SK-N-SH (cell line): Measurements from ENCODE around the gene APEH. TPM values are rescaled to one million over a fixed set of nuclear protein-coding genes. Genes with fewer than 3 reads are reported as not detected.

Experiments
- CTCF ChIA-PET: fragments of 300-600, 350-600 bp; formaldehyde crosslinking; extraction: SDS; loops from one replicate; lab custom pipeline; 2021; lab: Yijun Ruan, JAX
- POLR2A ChIA-PET: fragments of 350-600 bp; sonication (Branson Sonifier 250); formaldehyde crosslinking; extraction: SDS; loops from one replicate; lab custom pipeline; 2020; ENCODE audit warnings: antibody characterized with exemption, inconsistent platforms; lab: Yijun Ruan, JAX
- DNase-seq: peaks from one replicate; pipeline ENCODE4 v3.0.0; 2012
- H2AFZ ChIP-seq: fragments of 200-600 bp; sonication (generic); 2 replicates; pipeline ENCODE4 v1.8.1; 2016; ENCODE audit warnings: antibody characterized with exemption, mild to moderate bottlenecking, low read depth
- H3F3A ChIP-seq: fragments of 200-600 bp; sonication (generic); replicated peaks from 2 replicates; pipeline ENCODE3; 2016; ENCODE audit warnings: antibody characterized with exemption, mild to moderate bottlenecking; ENCODE audit not compliant: insufficient read depth
- H3K27ac ChIP-seq, 2 experiments: fragments of 200-500 bp in 1 of 2; fragments of 200-600 bp in 1 of 2; sonication (Bioruptor generic) in 1 of 2; sonication (generic), shearing (Covaris generic) in 1 of 2; 2 replicates each; pipeline versions ENCODE4 v1.5.1 to v1.6.1; 2014 to 2016; ENCODE audit warnings: low read depth in 2 of 2, inconsistent platforms in 1 of 2, low read length in 1 of 2, mild to moderate bottlenecking in 1 of 2, mixed read lengths in 1 of 2
- H3K27me3 ChIP-seq: fragments of 200-600 bp; sonication (generic), shearing (Covaris generic); 2 replicates; pipeline ENCODE4 v1.6.1; 2016; ENCODE audit warnings: mixed run types; ENCODE audit not compliant: insufficient read depth
- H3K36me3 ChIP-seq, 2 experiments: fragments of 200-500 bp in 1 of 2; fragments of 200-600 bp in 1 of 2; sonication (Bioruptor generic) in 1 of 2; sonication (generic) in 1 of 2; replicated peaks in 1 of 2; 2 replicates each; pipeline versions ENCODE3 to v1.5.1; 2014 to 2016; ENCODE audit warnings: low read length in 1 of 2, mild to moderate bottlenecking in 1 of 2; ENCODE audit not compliant: insufficient read depth in 2 of 2, control insufficient read depth in 1 of 2
- H3K4me1 ChIP-seq, 2 experiments: fragments of 200-500 bp in 1 of 2; fragments of 200-600 bp in 1 of 2; sonication (Bioruptor generic) in 1 of 2; sonication (generic), shearing (Covaris generic) in 1 of 2; 2 replicates each; pipeline versions ENCODE4 v1.5.1 to v1.6.1; 2014 to 2016; ENCODE audit warnings: low read depth in 1 of 2, low read length in 1 of 2, mixed run types in 1 of 2; ENCODE audit not compliant: insufficient read depth in 2 of 2, control insufficient read depth in 1 of 2
- H3K4me2 ChIP-seq: fragments of 200-600 bp; sonication (generic), shearing (Covaris generic); 2 replicates; pipeline ENCODE4 v1.6.1; 2017; ENCODE audit warnings: mixed run types
- H3K4me3 ChIP-seq, 2 experiments: fragments of 200-500 bp in 1 of 2; fragments of 200-600 bp in 1 of 2; sonication (Bioruptor generic) in 1 of 2; sonication (generic), shearing (Covaris generic) in 1 of 2; 2 replicates each; pipeline versions ENCODE4 v1.5.1 to v1.8.1; 2014 to 2016; ENCODE audit warnings: low read depth in 2 of 2, inconsistent platforms in 1 of 2, low read length in 1 of 2, mild to moderate bottlenecking in 1 of 2, mixed read lengths in 1 of 2, moderate library complexity in 1 of 2
- H3K79me2 ChIP-seq: fragments of 200-600 bp; sonication (generic); 2 replicates; pipeline ENCODE4 v1.8.1; 2017; ENCODE audit warnings: mild to moderate bottlenecking; ENCODE audit not compliant: insufficient read depth
- H3K9ac ChIP-seq: fragments of 200-600 bp; sonication (generic); 2 replicates; pipeline ENCODE4 v1.6.1; 2017; ENCODE audit warnings: mixed run types
- H3K9me2 ChIP-seq: fragments of 200-600 bp; sonication (generic); 2 replicates; pipeline ENCODE4 v1.6.1; 2017; ENCODE audit warnings: mixed run types
- H3K9me3 ChIP-seq: fragments of 200-600 bp; sonication (generic); 2 replicates; pipeline ENCODE4 v1.6.1; 2017; ENCODE audit warnings: mixed run types, mild to moderate bottlenecking, moderate library complexity
- H4K20me1 ChIP-seq: fragments of 200-600 bp; sonication (generic); 2 replicates; pipeline ENCODE4 v1.6.1; 2017; ENCODE audit warnings: mild to moderate bottlenecking, mixed run types; ENCODE audit not compliant: insufficient read depth
- EP300 ChIP-seq, 2 experiments: IDR thresholded peaks; 2 replicates each; pipeline versions ENCODE4 v1.4.0 to v1.6.1; 2012; ENCODE audit warnings: borderline replicate concordance in 1 of 2, low read depth in 1 of 2, low read length in 1 of 2
- EZH2phosphoT487 ChIP-seq: fragments of 200-600 bp; sonication (generic); IDR thresholded peaks from 2 replicates; pipeline ENCODE4 v1.6.1; 2017; ENCODE audit warnings: low read depth, mixed run types, mild to moderate bottlenecking, antibody characterized with exemption, moderate library complexity, borderline replicate concordance
- FOSL2 ChIP-seq: IDR thresholded peaks from 2 replicates; pipeline ENCODE4 v1.4.0; 2012; ENCODE audit warnings: low read depth, mild to moderate bottlenecking, moderate library complexity, borderline replicate concordance
- FOXM1 ChIP-seq: IDR thresholded peaks from 2 replicates; pipeline ENCODE4 v1.4.0; 2012; ENCODE audit warnings: low read depth, mild to moderate bottlenecking
- JUND ChIP-seq: IDR thresholded peaks from 2 replicates; pipeline ENCODE4 v1.4.0; 2012
- MEF2A ChIP-seq: IDR thresholded peaks from 2 replicates; pipeline ENCODE4 v1.4.0; 2012; ENCODE audit warnings: low read depth, borderline replicate concordance
- MXI1 ChIP-seq: IDR thresholded peaks from 2 replicates; pipeline ENCODE4 v1.6.1; 2012; ENCODE audit warnings: mild to moderate bottlenecking, low read depth, low read length, improper control_type of control experiment
- NFIC ChIP-seq: IDR thresholded peaks from 2 replicates; pipeline ENCODE4 v1.4.0; 2012; ENCODE audit warnings: borderline replicate concordance
- NRF1 ChIP-seq: IDR thresholded peaks from 2 replicates; pipeline ENCODE4 v1.6.1; 2012; ENCODE audit warnings: low read depth, mild to moderate bottlenecking, low read length
- RAD21 ChIP-seq: IDR thresholded peaks from 2 replicates; pipeline ENCODE4 v1.6.1; 2012; ENCODE audit warnings: mild to moderate bottlenecking, low read length
- RXRA ChIP-seq: IDR thresholded peaks from 2 replicates; pipeline ENCODE4 v1.4.0; 2012; ENCODE audit warnings: low read depth, mild to moderate bottlenecking, borderline replicate concordance
- SIN3A ChIP-seq: IDR thresholded peaks from 2 replicates; pipeline ENCODE4 v1.6.1; 2012; ENCODE audit warnings: low read depth, mild to moderate bottlenecking, low read length, moderate library complexity, borderline replicate concordance
- TAF1 ChIP-seq: IDR thresholded peaks from 2 replicates; pipeline ENCODE4 v1.6.1; 2012; ENCODE audit warnings: low read depth, mild to moderate bottlenecking, low read length, moderate library complexity, borderline replicate concordance
- TCF12 ChIP-seq: IDR thresholded peaks from 2 replicates; pipeline ENCODE4 v1.4.0; 2012
- ZBTB33 ChIP-seq: IDR thresholded peaks from 2 replicates; pipeline ENCODE4 v1.4.0; 2012; ENCODE audit warnings: low read depth, borderline replicate concordance
- WGBS: methylation state at CpG from one replicate; pipeline ENCODE4 v1.1.6; 2017; ENCODE audit warnings: low lambda C conversion rate; 5-methylcytosine and 5-hydroxymethylcytosine counted together
- polyA plus RNA-seq, 3 experiments: library from polyadenylated mRNA; depleted of rRNA; stranded (reverse); fragments of >200 nt; gene quantifications; 2 replicates each; pipeline ENCODE4 v1.2.3, GENCODE V29; 2012

The APEH gene
- polyA plus RNA-seq, 1 of the 3 experiments (the other 2 are of a cell fraction) = 112 TPM

GRCh38 chr3:49657208-49657915 is 16.8 kb upstream of the APEH start (continued):
- TF ChIP-seq NFIC (no peak), NRF1 (no peak), RXRA (no peak), JUND (no peak), MEF2A (no peak)
- TF ChIP-seq, all 33 proteins: peak for 0

- Histone ChIP-seq H3K27ac (no peak overlapping the region), H3K9ac (no peak overlapping the region)
- no peak for TF ChIP-seq TCF12
- TF ChIP-seq, all 33 proteins: peak for 0
- Histone ChIP-seq H3K9me2 (no peaks in the 10 kb centered on the region), H3K36me3 (no peaks in the 10 kb centered on the region), H3K4me1 (no peaks in the 10 kb centered on the region), H3F3A (no peaks in the 10 kb centered on the region), H3K9me3 (no peaks in the 10 kb centered on the region), H3K79me2 (no peaks in the 10 kb centered on the region), H4K20me1 (no peaks in the 10 kb centered on the region), H2AFZ (no peak overlapping the region), H3K4me3 (no peak overlapping the region), H3K27me3 (no peaks in the 10 kb centered on the region), H3K4me2 (no peak overlapping the region)
- DNase-seq = no peak
- ChIA-PET CTCF (interaction anchor here (1.0 to 2.1 kb wide), 2 partner anchors 13 to 119 kb away, joined by 4 to 9 read pairs; no protein-coding TSS in a partner anchor), POLR2A (no interaction called here)
- WGBS = 53% methylated on average over 2 of the region's 2 CpGs
Measured at GRCh38 chr3:49658711-49659110, 15.4 kb upstream of the APEH start.

- DNase-seq = no peak
- no peaks in the 10 kb centered on the region for H3K36me3 ChIP-seq
- WGBS = 100% methylated on average over 1 of the region's 4 CpGs
- no peak overlapping the region for H3K4me2 ChIP-seq
- H3K9me3 ChIP-seq = no peaks in the 10 kb centered on the region
- POLR2A ChIA-PET = no interaction called here
- H3K27me3 ChIP-seq = no peaks in the 10 kb centered on the region
- H3K9me2 ChIP-seq = no peaks in the 10 kb centered on the region
- no peak overlapping the region for H2AFZ ChIP-seq
- no peak overlapping the region for H3K27ac ChIP-seq
- H4K20me1 ChIP-seq = no peaks in the 10 kb centered on the region
- H3K4me1 ChIP-seq = no peaks in the 10 kb centered on the region; a peak in 1 of 4 replicates
- CTCF ChIA-PET = interaction anchor here (1.3 to 2.6 kb wide), 2 partner anchors 12 to 120 kb away, joined by 5 to 15 read pairs; no protein-coding TSS in a partner anchor
- no peaks in the 10 kb centered on the region for H3F3A ChIP-seq
- no peak overlapping the region for H3K9ac ChIP-seq
- no peak overlapping the region for H3K4me3 ChIP-seq
- H3K79me2 ChIP-seq = no peaks in the 10 kb centered on the region
- no peak for TF ChIP-seq SIN3A
- no peak for TF ChIP-seq TAF1
- no peak for TF ChIP-seq RXRA
- no peak for TF ChIP-seq JUND
- no peak for TF ChIP-seq EZH2phosphoT487
- no peak for TF ChIP-seq EP300 (IDR thresholded peaks at IDR 0.05; ENCODE audit: borderline replicate concordance in 1 of 2, low read depth in 1 of 2, low read length in 1 of 2)
- no peak for TF ChIP-seq RAD21
- TF ChIP-seq MXI1 = no peak
- TF ChIP-seq ZBTB33 = no peak
- no peak for TF ChIP-seq FOSL2
- no peak for TF ChIP-seq FOXM1
Measured at GRCh38 chr3:49659756-49660155, 14.4 kb upstream of the APEH start.
